Panc1 (cell line): ENCODE measurements around the gene SNTG2. TPM values are rescaled to one million over a fixed set of nuclear protein-coding genes. Genes with fewer than 3 reads are reported as not detected.

Experiments
- ATAC-seq: fragments of 200-7000 bp; cut with Tn5 transposase; 2 replicates; pipeline ENCODE4 v1.9.1; 2020; ENCODE audit warnings: mild to moderate bottlenecking, moderate library complexity
- BruUV-seq: library from RNA; stranded (reverse); fragments of 400-500 nt; replicated peaks from 2 replicates; lab custom pipeline; 2021; lab: Mats Ljungman, UMichigan
- CTCF ChIA-PET: fragments of 300-600 bp; sonication (Branson Sonifier 250); formaldehyde crosslinking; loops from one replicate; lab custom pipeline; 2022; ENCODE audit warnings: antibody characterized with exemption; lab: Charles Lee
- POLR2A ChIA-PET: fragments of 300-600 bp; sonication (Branson Sonifier 250); formaldehyde crosslinking; loops from one replicate; lab custom pipeline; 2022; ENCODE audit warnings: antibody characterized with exemption; lab: Charles Lee
- DNase-seq: peaks from one replicate; pipeline ENCODE4 v3.0.0-alpha.2; 2010; ENCODE audit warnings: low read depth, low spot score
- H3K27ac ChIP-seq: 2 replicates; pipeline ENCODE4 v1.5.1; 2011; ENCODE audit warnings: mild to moderate bottlenecking, low read length, inconsistent platforms
- H3K27me3 ChIP-seq: fragments of 200-500 bp; sonication (Bioruptor generic); 2 replicates; pipeline ENCODE4 v1.6.0; 2014; ENCODE audit warnings: low read length, inconsistent platforms; ENCODE audit not compliant: control insufficient read depth, insufficient read depth
- H3K36me3 ChIP-seq: fragments of 200-500 bp; sonication (Bioruptor generic); 2 replicates; pipeline ENCODE4 v1.5.1; 2014; ENCODE audit warnings: inconsistent platforms, mild to moderate bottlenecking, low read length, moderate library complexity; ENCODE audit not compliant: control insufficient read depth, insufficient read depth
- H3K4me1 ChIP-seq: 2 replicates; pipeline ENCODE4 v1.5.1; 2011; ENCODE audit warnings: inconsistent platforms, mild to moderate bottlenecking, low read length, moderate library complexity; ENCODE audit not compliant: control insufficient read depth, insufficient read depth
- H3K4me3 ChIP-seq, 2 experiments: 2 replicates each; pipeline ENCODE4 v1.5.1; 2011 to 2012; ENCODE audit warnings: low read depth in 2 of 2, low read length in 2 of 2, mild to moderate bottlenecking in 2 of 2, inconsistent platforms in 1 of 2, moderate library complexity in 1 of 2
- H3K9me3 ChIP-seq: fragments of 200-500 bp; sonication (Bioruptor generic); 2 replicates; pipeline ENCODE4 v1.5.1; 2014; ENCODE audit warnings: low read depth, mild to moderate bottlenecking, inconsistent platforms, low read length, moderate library complexity; ENCODE audit not compliant: control insufficient read depth, insufficient read depth
- CTCF ChIP-seq: fragments of 450-650 bp; IDR thresholded peaks from 2 replicates; pipeline ENCODE4 v1.5.1; 2017; ENCODE audit warnings: mild to moderate bottlenecking
- POLR2AphosphoS5 ChIP-seq: IDR thresholded peaks from 2 replicates; pipeline ENCODE4 v1.6.1; 2012; ENCODE audit warnings: mild to moderate bottlenecking, low read depth, low read length, moderate library complexity
- REST ChIP-seq, 2 experiments: IDR thresholded peaks; 2 replicates each; pipeline ENCODE4 v1.6.1; 2011 to 2012; ENCODE audit warnings: low read depth in 2 of 2, control low read depth in 1 of 2, low read length in 1 of 2, mild to moderate bottlenecking in 1 of 2, moderate library complexity in 1 of 2; ENCODE audit not compliant: insufficient read depth in 1 of 2
- SIN3A ChIP-seq: IDR thresholded peaks from 2 replicates; pipeline ENCODE4 v1.6.1; 2012; ENCODE audit warnings: low read depth, mild to moderate bottlenecking, low read length, moderate library complexity, borderline replicate concordance; ENCODE audit not compliant: insufficient read depth
- TCF7L2 ChIP-seq: IDR thresholded peaks from 2 replicates; pipeline ENCODE4 v1.6.1; 2011; ENCODE audit warnings: mild to moderate bottlenecking, low read depth, low read length, inconsistent platforms
- in situ Hi-C: cut with HindIII; loops from 2 replicates; pipeline ENCODE4 v1.10.0; 2016; ENCODE audit warnings: low sequenced_read_pairs, low pct_unique_long_range_greater_than_20kb
- intact Hi-C: fragments of 100-400 bp; cut with micrococcal nuclease; formaldehyde crosslinking; loops from one replicate; pipeline ENCODE4 v1.10.0; 2022; ENCODE audit not compliant: unreplicated experiment
- total RNA-seq: library from RNA; stranded (reverse); gene quantifications from one replicate; pipeline ENCODE4 v1.2.1, GENCODE V29; 2021; ENCODE audit not compliant: unreplicated experiment

SNTG2 gene
- total RNA-seq, 1 experiment from 2014 or later, result not detected

GRCh38 chr2:1154710-1155594 lies 204.3 kb downstream of the SNTG2 start:
- H3K9me3 ChIP-seq, result no peaks in the 10 kb centered on the region
- POLR2A ChIA-PET, result no interaction called here
- intact Hi-C loops, result no loop called here
- TF ChIP-seq TCF7L2 (no peak), CTCF (no peak), SIN3A (no peak), POLR2AphosphoS5 (no peak), REST (IDR thresholded peaks at IDR 0.05; ENCODE audit: insufficient read depth in 1 of 2, low read depth in 2 of 2, low read length in 1 of 2) (no peak)
- in situ Hi-C loops, result no loop called here
- CTCF ChIA-PET, result no interaction called here
- H3K27ac ChIP-seq, result no peak overlapping the region
- DNase-seq, result no peak
- H3K36me3 ChIP-seq, result no peaks in the 10 kb centered on the region
- ATAC-seq, result no peak
- H3K4me1 ChIP-seq, result no peaks in the 10 kb centered on the region
- BruUV-seq, result no TSS peak
- no peak overlapping the region for H3K4me3 ChIP-seq
- no peaks in the 10 kb centered on the region for H3K27me3 ChIP-seq

- DNase-seq, result no peak
- H3K9me3 ChIP-seq, result no peaks in the 10 kb centered on the region
- TF ChIP-seq TCF7L2 (no peak), POLR2AphosphoS5 (no peak), CTCF (no peak), SIN3A (no peak), REST (IDR thresholded peaks at IDR 0.05; ENCODE audit: insufficient read depth in 1 of 2, low read depth in 2 of 2, low read length in 1 of 2) (no peak)
- ATAC-seq, result no peak
- no peak overlapping the region for H3K27ac ChIP-seq
- ChIA-PET CTCF (no interaction called here), POLR2A (no interaction called here)
- intact Hi-C loops (no loop called here), in situ Hi-C loops (no loop called here)
- H3K4me3 ChIP-seq, result no peak overlapping the region
- BruUV-seq, result no TSS peak
- H3K4me1 ChIP-seq, result no peaks in the 10 kb centered on the region
- H3K36me3 ChIP-seq, result no peaks in the 10 kb centered on the region
- no peaks in the 10 kb centered on the region for H3K27me3 ChIP-seq
These were observed 205.4 kb downstream of the SNTG2 start for GRCh38 chr2:1156059-1156458.
